Naive thymus-derived CD4-positive, alpha-beta T cell (primary cell): ENCODE data around the gene SLC25A12. TPM values are rescaled to one million over a fixed set of nuclear protein-coding genes. Genes with fewer than 3 reads are reported as not detected.
"Not testable (repeated sequence)": the region's sequence is repeated elsewhere in the genome, so short reads cannot be mapped to it uniquely, and the experiment has no call there.

Experiments used
- ATAC-seq: fragments of 150-1000 bp; cut with Tn5 transposase; 2 replicates; pipeline ENCODE4 v1.10.0; 2021; ENCODE audit warnings: mild to moderate bottlenecking, moderate library complexity
- CTCF ChIA-PET: fragments of 350-600 bp; sonication (Branson Sonifier 250); formaldehyde crosslinking; loops from one replicate; lab custom pipeline; 2021; ENCODE audit warnings: antibody characterized with exemption; lab: Charles Lee
- POLR2A ChIA-PET: fragments of 350-600 bp; sonication (Branson Sonifier 250); formaldehyde crosslinking; loops from one replicate; lab custom pipeline; 2021; ENCODE audit warnings: antibody characterized with exemption, inconsistent platforms; lab: Charles Lee
- DNase-seq, 9 donors: peaks; one replicate each; pipeline versions ENCODE4 v3.0.0 to v3.0.0-alpha.2; 2020 to 2022; ENCODE audit warnings: mixed read lengths in 1 of 9
- H3K27ac ChIP-seq: one replicate; pipeline ENCODE4 v1.7.0; 2013; ENCODE audit warnings: mild to moderate bottlenecking, low read depth, low read length, moderate library complexity
- H3K27me3 ChIP-seq, 2 donors: one replicate each; pipeline ENCODE4 v1.7.0; 2013; ENCODE audit warnings: low read length in 2 of 2, mild to moderate bottlenecking in 2 of 2, moderate library complexity in 2 of 2; ENCODE audit not compliant: control insufficient read depth in 2 of 2, insufficient read depth in 2 of 2
- H3K36me3 ChIP-seq, 3 experiments: 1 replicate in 2 of 3; 2 replicates in 1 of 3; pipeline ENCODE4 v1.7.0; 2013; ENCODE audit warnings: low read length in 3 of 3, mild to moderate bottlenecking in 3 of 3, moderate library complexity in 1 of 3; ENCODE audit not compliant: insufficient read depth in 3 of 3, control insufficient read depth in 2 of 3
- H3K4me1 ChIP-seq, 2 donors: one replicate each; pipeline ENCODE4 v1.7.0; 2013; ENCODE audit warnings: low read length in 2 of 2, mild to moderate bottlenecking in 2 of 2, moderate library complexity in 1 of 2; ENCODE audit not compliant: control insufficient read depth in 2 of 2, insufficient read depth in 2 of 2
- H3K4me3 ChIP-seq: 2 replicates; pipeline ENCODE4 v1.7.0; 2013; ENCODE audit warnings: mild to moderate bottlenecking, low read length
- H3K9me3 ChIP-seq, 3 experiments: 1 replicate in 2 of 3; 2 replicates in 1 of 3; pipeline ENCODE4 v1.7.0; 2013; ENCODE audit warnings: low read length in 3 of 3; ENCODE audit not compliant: control insufficient read depth in 2 of 3
- H3K27ac Mint-ChIP-seq, 9 donors: one replicate each; pipeline ENCODE4 v1.8.0; 2020 to 2022; ENCODE audit warnings: mixed read lengths in 9 of 9, mild to moderate bottlenecking in 8 of 9, moderate library complexity in 5 of 9, inconsistent platforms in 2 of 9
- H3K27me3 Mint-ChIP-seq, 5 donors: one replicate each; pipeline ENCODE4 v1.8.0; 2021 to 2022; ENCODE audit warnings: mixed read lengths in 5 of 5, mild to moderate bottlenecking in 1 of 5
- H3K36me3 Mint-ChIP-seq, 5 donors: one replicate each; pipeline ENCODE4 v1.8.0; 2020 to 2022; ENCODE audit warnings: mixed read lengths in 5 of 5, mild to moderate bottlenecking in 3 of 5, inconsistent platforms in 1 of 5
- H3K4me1 Mint-ChIP-seq, 7 donors: one replicate each; pipeline ENCODE4 v1.8.0; 2020 to 2022; ENCODE audit warnings: mixed read lengths in 7 of 7, mild to moderate bottlenecking in 3 of 7, inconsistent platforms in 1 of 7
- H3K4me3 Mint-ChIP-seq, 10 donors: one replicate each; pipeline ENCODE4 v1.8.0; 2020 to 2022; ENCODE audit warnings: mild to moderate bottlenecking in 10 of 10, mixed read lengths in 10 of 10, moderate library complexity in 6 of 10, inconsistent platforms in 2 of 10
- H3K9me3 Mint-ChIP-seq, 11 donors: one replicate each; pipeline ENCODE4 v1.8.0; 2020 to 2022; ENCODE audit warnings: mixed read lengths in 11 of 11, mild to moderate bottlenecking in 4 of 11, inconsistent platforms in 1 of 11, moderate library complexity in 1 of 11
- intact Hi-C, 2 donors: fragments of 100-400 bp; cut with micrococcal nuclease; formaldehyde crosslinking; loops; one replicate each; pipeline ENCODE4 v1.15.1; 2023
- polyA plus RNA-seq, 2 donors: library from polyadenylated mRNA; unstranded; fragments of 300-500 nt; fragmentation: Illumina TruSeq; gene quantifications; one replicate each; pipeline ENCODE4 v1.2.3, GENCODE V29; 2021
- total RNA-seq, 6 experiments: library from RNA in 5 of 6; stranded (reverse) in 5 of 6; gene quantifications; 1 replicate in 5 of 6; 2 replicates in 1 of 6; pipeline ENCODE4 v1.2.3 and lab custom pipeline; 2021 to 2026

The SLC25A12 gene
- total and polyA plus RNA-seq, 7 experiments from 2014 or later: 11.9 to 33.6 (median 14.0) TPM

- no peak for DNase-seq
- no peaks in the 10 kb centered on the region for H3K27me3 Mint-ChIP-seq
- H3K4me3 Mint-ChIP-seq: no peak overlapping the region
- H3K27ac Mint-ChIP-seq: peak overlapping the region in 1 of 9 donors; percentile 49
- no peak overlapping the region for H3K4me3 ChIP-seq
- no peak for ATAC-seq
- no peaks in the 10 kb centered on the region for H3K27me3 ChIP-seq
- peaks cover 0 to 1% (median 0%) of the 10 kb centered on the region in 11 donors for H3K9me3 Mint-ChIP-seq
- H3K36me3 ChIP-seq: peaks cover 0 to 21% (median 0%) of the 10 kb centered on the region in 3 experiments
- no peaks in the 10 kb centered on the region for H3K4me1 ChIP-seq
- peaks cover 4 to 26% (median 11%) of the 10 kb centered on the region in 5 donors for H3K36me3 Mint-ChIP-seq
- H3K9me3 ChIP-seq: no peaks in the 10 kb centered on the region
- ChIA-PET CTCF (no interaction called here), POLR2A (no interaction called here)
- intact Hi-C loops: loop anchor here in 1 of 2 donors (5.0 kb wide), 2 partner anchors 668 to 898 kb away; no protein-coding TSS in a partner anchor
- peaks cover 0 to 5% (median 0%) of the 10 kb centered on the region in 7 donors for H3K4me1 Mint-ChIP-seq
- H3K27ac ChIP-seq: no peak overlapping the region
These were observed 79.9 kb downstream of the SLC25A12 start for GRCh38 chr2:171814174-171814573.

- Histone ChIP-seq H3K9me3 (no peaks in the 10 kb centered on the region), H3K36me3 (peaks cover 0 to 22% (median 0%) of the 10 kb centered on the region in 3 experiments), H3K4me1 (no peaks in the 10 kb centered on the region), H3K27me3 (no peaks in the 10 kb centered on the region), H3K4me3 (no peak overlapping the region), H3K27ac (no peak overlapping the region)
- DNase-seq (no peak), ATAC-seq (no peak)
- Mint-ChIP-seq H3K27me3 (no peaks in the 10 kb centered on the region), H3K4me1 (peaks cover 0 to 4% (median 0%) of the 10 kb centered on the region in 7 donors), H3K9me3 (peaks cover 0 to 1% (median 0%) of the 10 kb centered on the region in 11 donors), H3K27ac (no peak overlapping the region), H3K36me3 (peaks cover 4 to 29% (median 13%) of the 10 kb centered on the region in 5 donors), H3K4me3 (no peak overlapping the region)
- ChIA-PET CTCF (no interaction called here), POLR2A (no interaction called here)
- intact Hi-C loops: loop anchor here in 1 of 2 donors (5.0 kb wide), 2 partner anchors 669 to 899 kb away; no protein-coding TSS in a partner anchor
These were observed 80.3 kb downstream of the SLC25A12 start for GRCh38 chr2:171813729-171814128.

GRCh38 chr2:171813126-171813525 is 80.9 kb downstream of the SLC25A12 start:
- CTCF ChIA-PET: interaction anchor here (1.0 kb wide), 1 partner anchor 294 kb away, joined by 4 read pairs; no protein-coding TSS in a partner anchor
- H3K4me3 Mint-ChIP-seq: no peak overlapping the region

GRCh38 chr2:171811245-171811628 is 82.8 kb downstream of the SLC25A12 start:
- CTCF ChIA-PET: interaction anchor here (0.6 to 1.6 kb wide), 5 partner anchors 33 to 673 kb away, joined by 3 to 4 read pairs (median 3); no protein-coding TSS in a partner anchor
- Histone ChIP-seq H3K36me3 (peaks cover 0 to 29% (median 0%) of the 10 kb centered on the region in 3 experiments), H3K27ac (no peak overlapping the region), H3K4me3 (no peak overlapping the region), H3K27me3 (no peaks in the 10 kb centered on the region), H3K9me3 (no peaks in the 10 kb centered on the region), H3K4me1 (no peaks in the 10 kb centered on the region)
- Mint-ChIP-seq H3K27me3 (no peaks in the 10 kb centered on the region), H3K9me3 (peaks cover 0 to 1% (median 0%) of the 10 kb centered on the region in 11 donors), H3K27ac (no peak overlapping the region), H3K4me1 (no peaks in the 10 kb centered on the region), H3K4me3 (no peak overlapping the region), H3K36me3 (peaks cover 4 to 42% (median 18%) of the 10 kb centered on the region in 5 donors)
- ATAC-seq (no peak), DNase-seq (peak in 4 of 9 donors; percentile 3 to 28 (median 14))
- POLR2A ChIA-PET: no interaction called here
- intact Hi-C loops: loop anchor here (1.0 to 5.0 kb wide), 6 partner anchors 293 to 901 kb away; no protein-coding TSS in a partner anchor

More at GRCh38 chr2:171813126-171813525, 80.9 kb downstream of the SLC25A12 start:
- ATAC-seq (no peak), DNase-seq (no peak)
- Histone ChIP-seq H3K27me3 (no peaks in the 10 kb centered on the region), H3K27ac (no peak overlapping the region), H3K9me3 (no peaks in the 10 kb centered on the region), H3K4me3 (no peak overlapping the region), H3K4me1 (no peaks in the 10 kb centered on the region), H3K36me3 (peaks cover 0 to 22% (median 0%) of the 10 kb centered on the region in 3 experiments)
- Mint-ChIP-seq H3K4me1 (no peaks in the 10 kb centered on the region), H3K36me3 (peaks cover 4 to 26% (median 17%) of the 10 kb centered on the region in 5 donors), H3K27ac (peak overlapping the region in 1 of 9 donors; percentile 46), H3K9me3 (peaks cover 0 to 1% (median 0%) of the 10 kb centered on the region in 11 donors), H3K27me3 (no peaks in the 10 kb centered on the region)
- POLR2A ChIA-PET: interaction anchor here (0.7 kb wide), 2 partner anchors 66 to 442 kb away, joined by 4 read pairs; no protein-coding TSS in a partner anchor
- intact Hi-C loops: loop anchor here in 1 of 2 donors (5.0 kb wide), 2 partner anchors 669 to 899 kb away; no protein-coding TSS in a partner anchor

DNA sequence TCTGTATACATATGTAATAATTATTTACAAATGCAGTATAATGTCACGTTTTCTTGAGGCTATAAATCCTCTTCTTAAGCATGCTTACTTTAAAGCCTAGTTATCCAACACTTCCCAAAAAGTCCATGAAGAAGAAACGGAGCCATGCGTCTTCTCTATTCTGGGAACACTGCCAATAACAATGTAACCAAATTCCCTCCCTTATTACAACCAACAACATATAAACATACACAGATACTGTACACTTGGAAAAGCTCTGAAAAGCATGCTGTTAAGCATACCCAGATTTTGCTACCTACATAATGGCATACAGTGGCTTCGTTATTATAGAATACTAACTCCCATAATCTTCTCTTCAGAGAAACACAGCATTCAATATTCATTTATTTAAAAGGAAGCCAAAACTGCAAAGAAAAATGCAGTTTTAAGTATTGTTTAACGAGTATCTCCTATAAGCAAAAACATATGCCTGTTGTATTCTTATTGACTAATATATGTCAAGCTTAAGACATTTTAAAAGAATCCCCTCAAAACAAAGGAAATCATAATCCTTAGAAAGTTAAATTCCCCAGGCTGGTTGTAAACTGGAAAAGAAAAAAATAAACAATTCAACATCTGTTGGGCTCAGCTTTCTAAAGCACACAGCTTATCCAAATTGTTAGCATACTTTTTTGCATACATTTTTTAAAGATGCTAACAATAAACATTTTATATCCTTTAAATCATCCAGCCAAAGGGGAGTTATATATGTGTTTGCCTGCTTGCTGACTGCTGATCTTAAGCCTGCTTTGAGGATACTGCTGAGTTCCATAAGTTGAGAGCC is 83.4 kb downstream of the SLC25A12 start:
- POLR2A ChIA-PET: no interaction called here
- no peaks in the 10 kb centered on the region for H3K9me3 ChIP-seq
- no peaks in the 10 kb centered on the region for H3K4me1 Mint-ChIP-seq
- H3K36me3 Mint-ChIP-seq: peaks cover 4 to 45% (median 18%) of the 10 kb centered on the region in 5 donors
- no peak overlapping the region for H3K4me3 Mint-ChIP-seq
- peaks cover 0 to 1% (median 0%) of the 10 kb centered on the region in 11 donors for H3K9me3 Mint-ChIP-seq
- CTCF ChIA-PET: interaction anchor here (0.6 to 1.6 kb wide), 7 partner anchors 9 to 674 kb away, joined by 3 to 4 read pairs (median 3); no protein-coding TSS in a partner anchor
- no peak for ATAC-seq
- H3K4me1 ChIP-seq: no peaks in the 10 kb centered on the region
- no peaks in the 10 kb centered on the region for H3K27me3 ChIP-seq
- no peak overlapping the region for H3K27ac ChIP-seq
- no peaks in the 10 kb centered on the region for H3K27me3 Mint-ChIP-seq
- H3K4me3 ChIP-seq: no peak overlapping the region
- H3K27ac Mint-ChIP-seq: no peak overlapping the region
- DNase-seq: no peak
- intact Hi-C loops: loop anchor here (1.0 to 5.0 kb wide), 6 partner anchors 294 to 902 kb away; no protein-coding TSS in a partner anchor
- H3K36me3 ChIP-seq: peaks cover 0 to 29% (median 0%) of the 10 kb centered on the region in 3 experiments

GRCh38 chr2:171808885-171809284 is 85.2 kb downstream of the SLC25A12 start:
- DNase-seq, H3K4me3 Mint-ChIP-seq, H3K27ac ChIP-seq, H3K9me3 Mint-ChIP-seq, H3K9me3 ChIP-seq, H3K4me3 ChIP-seq, H3K27me3 Mint-ChIP-seq, ATAC-seq, H3K27ac Mint-ChIP-seq, POLR2A ChIA-PET, H3K4me1 ChIP-seq, H3K4me1 Mint-ChIP-seq, intact Hi-C loops, H3K27me3 ChIP-seq: not testable (repeated sequence)
- CTCF ChIA-PET: interaction anchor here (0.6 kb wide), 1 partner anchor 11 kb away, joined by 6 read pairs; no protein-coding TSS in a partner anchor
- H3K36me3 Mint-ChIP-seq: peaks cover 4 to 43% (median 21%) of the 10 kb centered on the region in 5 donors
- peaks cover 0 to 25% (median 0%) of the 10 kb centered on the region in 3 experiments for H3K36me3 ChIP-seq
